H1 (cell line): ENCODE results near the gene TXNRD3. TPM values are rescaled to one million over a fixed set of nuclear protein-coding genes. Genes with fewer than 3 reads are reported as not detected.

Experiments used
- CTCF ChIA-PET: fragments of 300-600 bp; sonication (Branson Sonifier 250); formaldehyde crosslinking; loops from one replicate; lab custom pipeline; 2021; ENCODE audit not compliant: partially characterized antibody; lab: Charles Lee
- POLR2A ChIA-PET: fragments of 300-600 bp; sonication (Branson Sonifier 250); formaldehyde crosslinking; loops from one replicate; lab custom pipeline; 2021; ENCODE audit warnings: inconsistent platforms; ENCODE audit not compliant: partially characterized antibody; lab: Charles Lee
- DNase-seq, 2 experiments: peaks; one replicate each; pipeline versions ENCODE4 v3.0.0 to v3.0.0-alpha.2; 2010 to 2022; ENCODE audit warnings: low spot score in 2 of 2, low read depth in 1 of 2, mixed read lengths in 1 of 2
- FAIRE-seq: peaks from 2 replicates; lab custom pipeline; 2011; peaks lifted over from hg19 to GRCh38; lab: Jason Lieb, UNC
- H2AFZ ChIP-seq: 2 replicates; pipeline ENCODE4 v1.8.1; 2012; ENCODE audit warnings: low read length, inconsistent platforms
- H2AK5ac ChIP-seq: 2 replicates; pipeline ENCODE4 v1.6.1; 2013; ENCODE audit warnings: low read depth, low read length
- H2BK120ac ChIP-seq: replicated peaks from 2 replicates; pipeline ENCODE3; 2013; ENCODE audit warnings: low read depth, low read length, inconsistent platforms
- H2BK12ac ChIP-seq: 2 replicates; pipeline ENCODE4 v1.6.1; 2013; ENCODE audit warnings: low read depth, low read length
- H2BK15ac ChIP-seq: 2 replicates; pipeline ENCODE4 v1.6.1; 2013; ENCODE audit warnings: low read length
- H2BK20ac ChIP-seq: 2 replicates; pipeline ENCODE4 v1.6.1; 2013; ENCODE audit warnings: low read length
- H2BK5ac ChIP-seq: 2 replicates; pipeline ENCODE4 v1.6.1; 2013; ENCODE audit warnings: low read depth, low read length
- H3K14ac ChIP-seq: 2 replicates; pipeline ENCODE4 v1.6.1; 2013; ENCODE audit warnings: inconsistent platforms; ENCODE audit not compliant: insufficient read length
- H3K18ac ChIP-seq: 2 replicates; pipeline ENCODE4 v1.6.1; 2013; ENCODE audit warnings: low read length; ENCODE audit errors: extremely low read depth
- H3K23ac ChIP-seq: 2 replicates; pipeline ENCODE4 v1.6.1; 2013; ENCODE audit warnings: inconsistent platforms; ENCODE audit not compliant: insufficient read length
- H3K23me2 ChIP-seq: 2 replicates; pipeline ENCODE4 v1.6.1; 2013; ENCODE audit warnings: low read depth, low read length
- H3K27ac ChIP-seq: 2 replicates; pipeline ENCODE4 v1.6.1; 2011; ENCODE audit warnings: low read depth, low read length, inconsistent platforms
- H3K27me3 ChIP-seq, 4 experiments: replicated peaks in 1 of 4; 1 replicate in 1 of 4; 2 replicates in 3 of 4; pipeline versions ENCODE4 v1.6.1 to v1.8.1; 2011 to 2013; ENCODE audit warnings: low read length in 3 of 4, mild to moderate bottlenecking in 3 of 4, inconsistent platforms in 2 of 4, mixed read lengths in 2 of 4, moderate library complexity in 1 of 4; ENCODE audit not compliant: control insufficient read depth in 3 of 4, insufficient read depth in 3 of 4; ENCODE audit errors: extremely low read depth in 1 of 4
- H3K36me3 ChIP-seq, 4 experiments: 2 replicates each; pipeline versions ENCODE4 v1.6.1 to v1.8.1; 2011 to 2013; ENCODE audit warnings: mild to moderate bottlenecking in 4 of 4, low read length in 3 of 4, moderate library complexity in 2 of 4, control low read depth in 1 of 4, inconsistent platforms in 1 of 4; ENCODE audit not compliant: insufficient read depth in 4 of 4, control insufficient read depth in 2 of 4
- H3K4ac ChIP-seq: replicated peaks from 2 replicates; pipeline ENCODE3; 2013; ENCODE audit warnings: low read length, low read depth, mixed read lengths, inconsistent platforms; ENCODE audit not compliant: insufficient read length
- H3K4me1 ChIP-seq, 4 experiments: replicated peaks in 1 of 4; 1 replicate in 1 of 4; 2 replicates in 3 of 4; pipeline versions ENCODE4 v1.6.1 to v1.8.1; 2011 to 2013; ENCODE audit warnings: low read length in 3 of 4, inconsistent platforms in 2 of 4, mixed read lengths in 1 of 4; ENCODE audit not compliant: insufficient read depth in 4 of 4, control insufficient read depth in 3 of 4
- H3K4me2 ChIP-seq, 2 experiments: 2 replicates each; pipeline versions ENCODE4 v1.6.1 to v1.8.1; 2011 to 2013; ENCODE audit warnings: low read depth in 2 of 2, low read length in 2 of 2, control low read depth in 1 of 2, inconsistent platforms in 1 of 2, mild to moderate bottlenecking in 1 of 2; ENCODE audit not compliant: insufficient read depth in 1 of 2
- H3K4me3 ChIP-seq, 4 experiments: fragments of 200-600, 300-600 bp in 1 of 4; sonication (generic), shearing (Covaris generic), sonication (Bioruptor Twin) in 1 of 4; 2 replicates each; pipeline versions ENCODE4 v1.5.1 to v1.8.1; 2011 to 2016; ENCODE audit warnings: low read length in 4 of 4, low read depth in 3 of 4, control low read depth in 2 of 4, inconsistent platforms in 2 of 4, mild to moderate bottlenecking in 2 of 4, mixed read lengths in 1 of 4, moderate library complexity in 1 of 4; ENCODE audit not compliant: insufficient read depth in 2 of 4; ENCODE audit errors: extremely low read depth in 1 of 4
- H3K56ac ChIP-seq: replicated peaks from 2 replicates; pipeline ENCODE3; 2013; ENCODE audit warnings: low read depth, mild to moderate bottlenecking, mixed read lengths, low read length, inconsistent platforms; ENCODE audit not compliant: insufficient read length
- H3K79me1 ChIP-seq: 2 replicates; pipeline ENCODE4 v1.6.1; 2013; ENCODE audit warnings: low read depth, low read length, control low read depth
- H3K79me2 ChIP-seq, 2 experiments: 2 replicates each; pipeline versions ENCODE4 v1.6.1 to v1.8.1; 2012 to 2013; ENCODE audit warnings: low read length in 2 of 2, mild to moderate bottlenecking in 2 of 2, inconsistent platforms in 1 of 2; ENCODE audit not compliant: insufficient read depth in 2 of 2, control insufficient read depth in 1 of 2
- H3K9ac ChIP-seq, 4 experiments: replicated peaks in 1 of 4; 1 replicate in 1 of 4; 2 replicates in 3 of 4; pipeline versions ENCODE4 v1.6.1 to v1.8.1; 2011 to 2013; ENCODE audit warnings: low read depth in 3 of 4, low read length in 3 of 4, control low read depth in 2 of 4, mild to moderate bottlenecking in 2 of 4, moderate library complexity in 2 of 4, inconsistent platforms in 1 of 4; ENCODE audit errors: extremely low read depth in 1 of 4
- H3K9me3 ChIP-seq, 2 experiments: 2 replicates each; pipeline versions ENCODE4 v1.6.1 to v1.8.1; 2012 to 2013; ENCODE audit warnings: mild to moderate bottlenecking in 2 of 2, moderate library complexity in 2 of 2, control low read depth in 1 of 2, inconsistent platforms in 1 of 2, low read depth in 1 of 2, low read length in 1 of 2, mixed read lengths in 1 of 2; ENCODE audit not compliant: insufficient read depth in 2 of 2
- H4K20me1 ChIP-seq, 2 experiments: replicated peaks in 1 of 2; 2 replicates each; pipeline versions ENCODE3 to v1.8.1; 2011 to 2013; ENCODE audit warnings: inconsistent platforms in 2 of 2, low read length in 2 of 2, mild to moderate bottlenecking in 1 of 2; ENCODE audit not compliant: insufficient read depth in 2 of 2, control insufficient read depth in 1 of 2
- H4K5ac ChIP-seq: 2 replicates; pipeline ENCODE4 v1.6.1; 2013; ENCODE audit warnings: low read length, low read depth, mixed read lengths, inconsistent platforms; ENCODE audit not compliant: insufficient read length
- H4K8ac ChIP-seq: 2 replicates; pipeline ENCODE4 v1.8.0; 2013; ENCODE audit warnings: mild to moderate bottlenecking, moderate library complexity, low read length, inconsistent platforms; ENCODE audit not compliant: insufficient read depth; ENCODE audit errors: extremely low read depth
- H4K91ac ChIP-seq: replicated peaks from 2 replicates; pipeline ENCODE3; 2013; ENCODE audit warnings: low read length, mixed read lengths, inconsistent platforms; ENCODE audit not compliant: insufficient read length
- ATF2 ChIP-seq: IDR thresholded peaks from 2 replicates; pipeline ENCODE4 v1.6.1; 2012; ENCODE audit warnings: low read length, inconsistent platforms
- BRCA1 ChIP-seq: IDR thresholded peaks from 2 replicates; pipeline ENCODE4 v1.6.1; 2012; ENCODE audit warnings: low read depth, low read length, improper control_type of control experiment
- CBX8 ChIP-seq: fragments of 300-800, 300-1000 bp; sonication (generic); IDR thresholded peaks from 2 replicates; pipeline ENCODE4 v1.7.1; 2016; ENCODE audit warnings: low read depth, low read length, borderline replicate concordance
- NANOG ChIP-seq: IDR thresholded peaks from 2 replicates; pipeline ENCODE4 v1.6.1; 2011; ENCODE audit warnings: low read length, low read depth, mild to moderate bottlenecking, inconsistent platforms; ENCODE audit not compliant: insufficient read depth, poor library complexity, severe bottlenecking
- POLR2A ChIP-seq, 2 experiments: IDR thresholded peaks; 1 replicate in 1 of 2; 2 replicates in 1 of 2; pipeline ENCODE4 v1.6.1; 2011; ENCODE audit warnings: low read depth in 2 of 2, low read length in 2 of 2, mild to moderate bottlenecking in 2 of 2; ENCODE audit errors: control extremely low read depth in 1 of 2
- POLR2AphosphoS5 ChIP-seq: IDR thresholded peaks from 2 replicates; pipeline ENCODE4 v1.6.1; 2011; ENCODE audit warnings: low read depth, low read length
- POU5F1 ChIP-seq: IDR thresholded peaks from 2 replicates; pipeline ENCODE4 v1.6.1; 2011; ENCODE audit warnings: low read depth, mild to moderate bottlenecking, low read length, moderate library complexity
- RAD21 ChIP-seq, 2 experiments: IDR thresholded peaks in 1 of 2; conservative IDR thresholded peaks in 1 of 2; 2 replicates each; pipeline ENCODE4 v1.6.1; 2011; ENCODE audit warnings: low read depth in 2 of 2, low read length in 2 of 2, improper control_type of control experiment in 1 of 2, inconsistent platforms in 1 of 2, mild to moderate bottlenecking in 1 of 2, moderate library complexity in 1 of 2
- RXRA ChIP-seq: IDR thresholded peaks from 2 replicates; pipeline ENCODE4 v1.6.1; 2011; ENCODE audit warnings: low read depth, mild to moderate bottlenecking, low read length, moderate library complexity; ENCODE audit not compliant: insufficient read depth
- SRF ChIP-seq: IDR thresholded peaks from 2 replicates; pipeline ENCODE4 v1.6.1; 2011; ENCODE audit warnings: mild to moderate bottlenecking, low read depth, low read length, moderate library complexity
- USF2 ChIP-seq: IDR thresholded peaks from 2 replicates; pipeline ENCODE4 v1.6.1; 2011; ENCODE audit warnings: low read length, improper control_type of control experiment
- WGBS, 2 experiments: shearing (Covaris generic) in 1 of 2; methylation state at CpG; one replicate each; pipeline versions ENCODE4 v1.1.6 to v1.1.7; 2013 to 2015; ENCODE audit warnings: low lambda C conversion rate in 2 of 2, mixed read lengths in 2 of 2, inconsistent platforms in 1 of 2, low coverage in 1 of 2, missing lambda C conversion rate in 1 of 2; ENCODE audit not compliant: insufficient replicate concordance in 2 of 2, insufficient coverage in 1 of 2, insufficient read length in 1 of 2; ENCODE audit errors: extremely low coverage in 1 of 2, missing lambda C conversion rate in 1 of 2; 5-methylcytosine and 5-hydroxymethylcytosine counted together
- polyA plus RNA-seq, 7 experiments: library from polyadenylated mRNA; depleted of rRNA in 3 of 7; stranded (reverse) in 5 of 7; unstranded in 2 of 7; fragments of >200 nt in 5 of 7; fragments of 200-250 nt in 2 of 7; gene quantifications; 1 replicate in 5 of 7; 2 replicates in 1 of 7; 4 replicates in 1 of 7; pipeline versions ENCODE4 v1.2.1 to v1.2.3, GENCODE V29; 2011 to 2013; ENCODE audit warnings: missing spikeins in 2 of 7, mixed read lengths in 2 of 7
- total RNA-seq: library from RNA; stranded (reverse); fragmentation: NEBNext Ultra II Directional; extraction: Animal tissue kit (Norgen Biotek cat#: 25700); gene quantifications from 2 replicates; pipeline ENCODE4 v1.2.1, GENCODE V29; 2021

The TXNRD3 gene
- total and polyA plus RNA-seq, 2 of the 8 experiments (the other 6 are each of a cell fraction or from before 2014, with no cell fraction given), result 3.4 to 4.3 TPM

- no peak overlapping the region for H3K27ac ChIP-seq
- no peak for FAIRE-seq
- no peak overlapping the region for H4K5ac ChIP-seq
- no peak overlapping the region for H2BK12ac ChIP-seq
- H3K27me3 ChIP-seq, result peaks cover 0 to 1% (median 0%) of the 10 kb centered on the region in 4 experiments; a peak in 1 of 7 replicates
- H2BK15ac ChIP-seq, result no peak overlapping the region
- no peak for DNase-seq
- no peak overlapping the region for H4K91ac ChIP-seq
- H3K23me2 ChIP-seq, result 0 out of 2 replicates have a peak, but pooled peaks cover 2% of the 10 kb centered on the region
- H3K4me1 ChIP-seq, result no peaks in the 10 kb centered on the region
- H4K20me1 ChIP-seq, result no peaks in the 10 kb centered on the region
- H4K8ac ChIP-seq, result no peak overlapping the region
- H2BK20ac ChIP-seq, result no peak overlapping the region
- H2AK5ac ChIP-seq, result no peak overlapping the region
- H3K14ac ChIP-seq, result no peak overlapping the region
- ChIA-PET CTCF (interaction anchor here (0.8 to 1.6 kb wide), 3 partner anchors 8 to 33 kb away, joined by 3 to 4 read pairs (median 3); partner anchors contain the start of gene TXNRD3), POLR2A (no interaction called here)
- H3K79me2 ChIP-seq, result no peaks in the 10 kb centered on the region
- 91% methylated on average over 1 of the region's 1 CpG; no CpG with 5 or more reads in 1 of the 2 experiments for WGBS, 2 experiments
- H3K36me3 ChIP-seq, result no peaks in the 10 kb centered on the region
- H3K4me2 ChIP-seq, result no peak overlapping the region
- H2BK120ac ChIP-seq, result no peak overlapping the region
- H3K56ac ChIP-seq, result no peak overlapping the region
- H3K4ac ChIP-seq, result no peak overlapping the region
- no peak overlapping the region for H3K18ac ChIP-seq
- no peak overlapping the region for H3K9ac ChIP-seq
- H3K4me3 ChIP-seq, result no peak overlapping the region
- no peaks in the 10 kb centered on the region for H3K9me3 ChIP-seq
- no peak overlapping the region for H3K23ac ChIP-seq
- no peaks in the 10 kb centered on the region for H3K79me1 ChIP-seq
- H2BK5ac ChIP-seq, result no peak overlapping the region
- no peak overlapping the region for H2AFZ ChIP-seq
- TF ChIP-seq SRF (no peak), POLR2A (IDR thresholded peaks at IDR 0.05; ENCODE audit: control extremely low read depth in 1 of 2, low read depth in 2 of 2, low read length in 2 of 2) (no peak), RXRA (no peak), USF2 (no peak), ATF2 (no peak), NANOG (no peak), POU5F1 (no peak), CBX8 (no peak), BRCA1 (no peak), RAD21 (IDR thresholded peaks at IDR 0.05 in 1 of 2, conservative IDR thresholded peaks at IDR 0.05 in 1 of 2; ENCODE audit: low read depth in 2 of 2, low read length in 2 of 2) (no peak), POLR2AphosphoS5 (no peak)
Measured at GRCh38 chr3:126621171-126621570, 33.8 kb downstream of the TXNRD3 start.
